Measurements from ENCODE around the gene LGI2.

Gene LGI2

DNA sequence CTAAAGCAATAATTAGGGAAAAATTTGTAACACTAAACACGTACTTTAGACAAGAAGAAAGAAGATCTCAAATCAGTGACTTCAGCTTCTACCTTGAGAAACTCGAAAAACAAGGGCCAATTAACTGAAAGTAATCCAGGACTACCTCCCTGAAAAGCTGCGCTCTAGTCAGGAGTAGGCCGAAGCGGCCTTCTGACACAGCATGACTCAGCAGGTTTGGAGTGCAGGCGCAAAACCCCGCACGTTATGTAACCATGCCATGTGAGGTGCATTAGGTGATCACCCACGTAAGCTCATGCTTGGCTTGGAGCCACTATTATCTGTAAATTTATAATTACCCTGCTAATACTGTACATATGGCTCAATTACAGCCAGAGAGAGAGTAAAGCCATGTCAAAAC, 65.1 kb downstream of the LGI2 start:
- TF ChIP-seq, protein P1, sequence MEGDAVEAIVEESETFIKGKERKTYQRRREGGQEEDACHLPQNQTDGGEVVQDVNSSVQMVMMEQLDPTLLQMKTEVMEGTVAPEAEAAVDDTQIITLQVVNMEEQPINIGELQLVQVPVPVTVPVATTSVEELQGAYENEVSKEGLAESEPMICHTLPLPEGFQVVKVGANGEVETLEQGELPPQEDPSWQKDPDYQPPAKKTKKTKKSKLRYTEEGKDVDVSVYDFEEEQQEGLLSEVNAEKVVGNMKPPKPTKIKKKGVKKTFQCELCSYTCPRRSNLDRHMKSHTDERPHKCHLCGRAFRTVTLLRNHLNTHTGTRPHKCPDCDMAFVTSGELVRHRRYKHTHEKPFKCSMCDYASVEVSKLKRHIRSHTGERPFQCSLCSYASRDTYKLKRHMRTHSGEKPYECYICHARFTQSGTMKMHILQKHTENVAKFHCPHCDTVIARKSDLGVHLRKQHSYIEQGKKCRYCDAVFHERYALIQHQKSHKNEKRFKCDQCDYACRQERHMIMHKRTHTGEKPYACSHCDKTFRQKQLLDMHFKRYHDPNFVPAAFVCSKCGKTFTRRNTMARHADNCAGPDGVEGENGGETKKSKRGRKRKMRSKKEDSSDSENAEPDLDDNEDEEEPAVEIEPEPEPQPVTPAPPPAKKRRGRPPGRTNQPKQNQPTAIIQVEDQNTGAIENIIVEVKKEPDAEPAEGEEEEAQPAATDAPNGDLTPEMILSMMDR (IDR thresholded peaks at IDR 0.05; ENCODE audit: control insufficient read depth, insufficient read depth, low read depth, low read length, missing control alignments) = no peak
- H3K4me3 ChIP-seq (ENCODE audit: control insufficient read depth, low read depth, low read length) = no peak overlapping the region
- no peak for DNase-seq (ENCODE audit: low read depth)

DNA sequence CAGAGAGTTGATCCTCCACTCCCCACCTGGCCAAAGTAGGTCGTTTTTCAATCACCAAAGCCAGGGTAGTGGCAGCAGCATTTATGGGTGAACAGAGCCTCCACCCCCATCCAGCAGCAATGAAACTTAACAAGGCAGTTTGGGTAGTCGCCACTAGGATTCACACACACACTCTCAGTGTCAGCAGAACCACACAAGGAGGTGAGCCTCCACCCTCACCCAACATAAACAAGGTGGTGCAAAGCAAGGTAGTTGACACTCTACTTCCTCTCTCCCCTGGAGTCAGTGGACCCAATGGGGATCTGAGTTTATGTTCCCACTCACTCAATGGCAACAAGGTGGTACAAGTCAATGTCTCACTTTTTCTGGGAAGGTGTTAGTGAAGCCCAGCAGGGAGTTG, 67.5 kb downstream of the LGI2 start:
- DNase-seq (ENCODE audit: low read depth) = no peak
- TF ChIP-seq, protein P1 (IDR thresholded peaks at IDR 0.05; ENCODE audit: control insufficient read depth, insufficient read depth, low read depth, low read length, missing control alignments) = no peak
- no peak overlapping the region for H3K4me3 ChIP-seq (ENCODE audit: control insufficient read depth, low read depth, low read length)

DNA sequence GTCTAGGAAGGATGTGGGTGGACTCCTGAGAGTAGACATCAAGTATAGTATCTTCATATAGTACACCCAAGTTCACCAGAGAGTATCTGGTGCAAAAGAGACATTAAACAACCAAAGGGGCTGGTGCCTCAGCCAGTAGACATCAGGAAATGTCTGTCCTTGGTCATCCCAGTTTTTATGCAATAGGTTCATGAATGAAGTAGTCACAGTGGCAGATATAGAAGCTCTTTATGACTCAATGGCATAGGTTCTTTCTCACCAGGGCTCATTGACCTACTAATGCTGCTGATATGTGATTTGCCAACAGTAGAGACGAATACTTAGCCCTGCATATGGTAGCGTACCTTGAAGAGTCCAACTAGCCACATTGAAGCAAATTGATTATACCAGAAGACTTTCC, 72.9 kb downstream of the LGI2 start:
- DNase-seq (ENCODE audit: low read depth) = no peak
- TF ChIP-seq, protein P1 (IDR thresholded peaks at IDR 0.05; ENCODE audit: control insufficient read depth, insufficient read depth, low read depth, low read length, missing control alignments) = no peak
- no peak overlapping the region for H3K4me3 ChIP-seq (ENCODE audit: control insufficient read depth, low read depth, low read length)

DNA sequence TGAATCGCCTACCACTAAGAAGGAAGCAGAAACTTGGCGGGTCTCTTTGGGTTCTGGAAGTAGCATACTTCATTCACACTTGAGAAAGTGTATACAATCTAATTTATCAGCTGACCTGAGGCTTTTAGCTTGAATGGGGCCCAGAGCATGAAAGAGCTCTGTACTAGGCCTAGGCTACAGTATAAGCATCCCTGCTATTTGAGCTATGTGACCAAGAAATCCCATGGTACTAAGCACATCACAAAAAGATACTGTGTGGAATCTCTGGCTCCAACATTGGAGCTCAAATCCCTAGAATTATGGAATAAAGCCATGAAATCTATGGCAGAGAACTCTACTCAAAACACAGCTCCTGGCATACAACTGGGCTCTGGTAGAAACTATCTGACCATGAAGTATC, 74.0 kb downstream of the LGI2 start:
- DNase-seq (ENCODE audit: low read depth) = no peak
- TF ChIP-seq, protein P1 (IDR thresholded peaks at IDR 0.05; ENCODE audit: control insufficient read depth, insufficient read depth, low read depth, low read length, missing control alignments) = no peak
- no peak overlapping the region for H3K4me3 ChIP-seq (ENCODE audit: control insufficient read depth, low read depth, low read length)

DNA sequence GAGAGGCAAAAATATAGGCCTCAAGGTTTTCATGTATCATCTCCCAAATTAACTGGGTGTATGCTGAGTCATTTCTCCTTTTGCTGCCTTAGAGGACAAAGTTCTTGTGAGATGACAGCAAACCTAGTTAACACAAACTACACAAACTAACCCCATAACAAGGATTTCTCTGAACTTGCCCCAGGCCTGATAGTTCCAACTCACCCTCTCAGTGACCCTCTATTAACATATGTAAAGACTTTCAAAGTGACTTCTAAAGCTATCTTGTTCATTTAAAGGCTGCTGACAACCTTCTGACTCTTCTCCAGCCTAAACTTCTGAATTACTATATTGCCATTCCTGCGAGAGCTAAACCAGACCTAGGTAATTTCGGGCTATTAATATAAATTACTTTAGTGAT, 74.7 kb downstream of the LGI2 start:
- no peak for DNase-seq (ENCODE audit: low read depth)
- no peak overlapping the region for H3K4me3 ChIP-seq (ENCODE audit: control insufficient read depth, low read depth, low read length)
- TF ChIP-seq, protein P1 (IDR thresholded peaks at IDR 0.05; ENCODE audit: control insufficient read depth, insufficient read depth, low read depth, low read length, missing control alignments) = no peak

DNA sequence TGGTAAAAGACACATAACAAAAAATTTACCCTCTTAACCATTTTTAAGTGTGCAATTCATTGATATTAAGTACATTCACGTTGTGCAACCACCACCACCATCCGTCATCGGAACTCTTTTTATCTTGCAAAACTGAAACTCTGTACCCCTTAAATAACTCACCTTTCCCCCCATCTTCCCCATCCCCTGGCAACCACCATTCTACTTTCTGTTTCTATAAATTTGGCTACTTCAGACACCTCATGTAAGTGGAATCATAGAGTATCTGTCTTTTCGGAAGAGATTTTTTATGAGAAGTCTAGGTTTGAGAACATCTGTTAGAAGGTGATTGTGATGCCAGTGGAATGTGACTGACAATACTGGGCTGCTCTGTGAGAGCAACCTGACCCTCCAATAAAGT, 78.1 kb downstream of the LGI2 start:
- TF ChIP-seq, protein P1 (IDR thresholded peaks at IDR 0.05; ENCODE audit: control insufficient read depth, insufficient read depth, low read depth, low read length, missing control alignments) = no peak
- no peak overlapping the region for H3K4me3 ChIP-seq (ENCODE audit: control insufficient read depth, low read depth, low read length)
- DNase-seq (ENCODE audit: low read depth) = no peak

DNA sequence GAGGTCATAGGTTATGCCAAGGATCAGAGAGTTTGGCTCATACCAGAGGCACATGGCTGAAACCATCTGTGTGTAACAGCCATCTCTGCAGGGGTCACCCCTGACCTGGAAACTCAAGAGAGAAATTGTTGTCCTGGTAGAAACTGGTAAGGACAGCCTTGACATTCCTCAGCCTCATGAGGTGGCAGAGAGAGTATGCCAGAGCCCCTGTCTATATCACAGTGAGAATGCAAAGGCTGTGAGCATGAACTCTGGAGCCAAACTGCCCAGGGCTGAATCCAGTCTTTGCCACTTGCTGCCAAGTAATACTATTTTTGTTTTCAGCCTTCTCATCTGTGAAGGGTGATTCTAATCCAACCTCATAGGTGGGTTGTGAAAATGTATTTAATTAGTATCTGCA, 80.8 kb downstream of the LGI2 start:
- TF ChIP-seq, protein P1 (IDR thresholded peaks at IDR 0.05; ENCODE audit: control insufficient read depth, insufficient read depth, low read depth, low read length, missing control alignments) = no peak
- H3K4me3 ChIP-seq (ENCODE audit: control insufficient read depth, low read depth, low read length) = no peak overlapping the region
- no peak for DNase-seq (ENCODE audit: low read depth)
